ENCODE data around the gene CDHR3. TPM values are rescaled to one million over a fixed set of nuclear protein-coding genes. Genes with fewer than 3 reads are reported as not detected.
A peak's percentile ranks its signal among the peaks of the same experiment; 100 is the strongest.

The CDHR3 gene
- polyA plus RNA-seq, 4 donors, result 5.0 to 6.8 (median 6.0) TPM

DNA sequence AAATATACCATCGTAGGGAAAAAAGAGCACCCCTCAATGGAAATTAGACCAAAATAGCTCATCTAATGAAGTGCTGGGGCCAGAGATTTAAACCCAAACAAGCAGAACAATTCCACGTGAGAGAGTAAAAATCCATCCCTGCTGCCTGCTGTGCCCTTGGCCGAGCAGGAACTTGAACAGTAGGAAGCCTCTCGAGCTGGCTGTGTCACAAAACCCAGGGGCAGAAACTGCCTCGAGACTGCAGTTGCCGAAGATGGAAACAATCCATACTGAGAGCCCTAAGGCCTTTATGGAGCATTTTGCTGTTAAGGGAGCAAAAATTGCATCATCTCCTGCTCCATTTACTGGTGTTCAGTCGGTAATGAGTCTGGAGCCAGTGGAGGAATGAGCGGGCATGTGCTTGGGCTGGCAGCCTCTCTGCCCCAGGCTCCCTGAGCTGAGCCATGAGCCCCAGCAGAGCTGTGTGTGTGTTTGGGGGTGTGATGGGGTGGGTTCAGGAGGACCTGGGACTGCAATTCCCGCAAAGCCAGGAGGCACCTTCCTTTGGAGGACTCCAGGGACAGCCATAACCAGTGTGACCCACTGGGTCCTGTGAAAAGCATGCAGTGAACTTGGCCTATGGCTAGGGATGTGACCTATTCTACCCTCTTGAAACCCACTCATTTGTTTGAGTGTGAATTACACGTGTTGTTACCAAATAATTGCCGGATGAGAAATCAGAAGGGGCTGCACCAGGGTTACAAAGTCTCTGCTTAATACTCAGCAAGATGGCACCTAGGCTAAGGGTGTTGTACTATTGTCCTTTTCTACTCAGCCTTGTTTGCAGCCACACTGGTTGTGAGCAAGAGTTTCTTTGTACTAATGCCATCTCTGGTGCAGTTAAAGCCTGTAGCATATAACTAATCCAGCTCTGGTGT lies 58.3 kb downstream of the CDHR3 start:
- DNase-seq (ENCODE audit: low read depth in 4 of 4, low spot score in 3 of 4), result no peak

- no peak for DNase-seq (ENCODE audit: low read depth in 4 of 4, low spot score in 3 of 4)
These were observed 59.2 kb downstream of the CDHR3 start for GRCh38 chr7:106022193-106022821.

- DNase-seq (ENCODE audit: low read depth in 4 of 4, low spot score in 3 of 4), result no peak
These were observed 60.6 kb downstream of the CDHR3 start for GRCh38 chr7:106023369-106024322.

DNA sequence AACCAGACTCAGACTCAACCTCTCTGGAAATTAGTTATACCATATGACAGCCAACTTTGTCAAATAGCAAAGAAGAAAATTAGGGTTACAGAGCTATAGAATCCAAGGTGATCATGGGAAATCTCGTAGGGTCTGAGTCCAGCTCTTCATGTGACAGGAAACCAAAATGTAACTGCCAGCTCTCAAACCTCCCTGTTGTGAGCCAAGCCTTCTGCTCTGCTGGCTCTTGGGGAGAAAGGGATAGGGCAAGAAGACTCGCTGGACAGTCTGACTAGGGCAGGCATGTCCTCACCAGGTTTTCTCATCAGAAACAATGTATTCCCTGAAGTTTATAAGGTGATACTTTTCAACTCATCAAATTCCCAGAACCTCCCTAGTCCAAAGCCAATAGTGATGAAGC lies 63.0 kb downstream of the CDHR3 start:
- DNase-seq (ENCODE audit: low read depth in 4 of 4, low spot score in 3 of 4), result no peak

- no peak for DNase-seq (ENCODE audit: low read depth in 4 of 4, low spot score in 3 of 4)
These were observed 66.4 kb downstream of the CDHR3 start for GRCh38 chr7:106029451-106029850.

DNA sequence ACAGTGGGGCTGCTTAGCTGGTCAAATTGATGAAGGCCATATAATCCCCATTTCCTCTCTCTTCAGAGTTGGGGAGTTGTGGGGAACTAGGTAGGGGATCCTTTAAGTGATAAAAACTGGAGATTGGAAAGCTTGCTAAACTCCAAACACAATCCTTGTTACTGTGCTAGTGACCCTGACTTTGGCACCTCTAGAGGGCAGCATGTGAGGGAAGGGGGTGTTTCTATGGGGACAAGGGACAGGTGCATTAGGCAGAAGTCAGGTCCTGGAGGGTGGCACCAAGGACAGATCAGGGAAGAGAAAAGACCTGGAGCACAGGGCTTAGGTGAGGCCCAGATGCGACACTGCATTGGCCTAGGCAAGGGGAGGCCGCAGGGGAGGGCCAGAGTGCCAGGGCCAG lies 66.9 kb downstream of the CDHR3 start:
- DNase-seq (ENCODE audit: low read depth in 4 of 4, low spot score in 3 of 4), result no peak

GRCh38 chr7:106031300-106032035 lies 68.4 kb downstream of the CDHR3 start:
- DNase-seq (ENCODE audit: low read depth in 4 of 4, low spot score in 3 of 4), result no peak

DNA sequence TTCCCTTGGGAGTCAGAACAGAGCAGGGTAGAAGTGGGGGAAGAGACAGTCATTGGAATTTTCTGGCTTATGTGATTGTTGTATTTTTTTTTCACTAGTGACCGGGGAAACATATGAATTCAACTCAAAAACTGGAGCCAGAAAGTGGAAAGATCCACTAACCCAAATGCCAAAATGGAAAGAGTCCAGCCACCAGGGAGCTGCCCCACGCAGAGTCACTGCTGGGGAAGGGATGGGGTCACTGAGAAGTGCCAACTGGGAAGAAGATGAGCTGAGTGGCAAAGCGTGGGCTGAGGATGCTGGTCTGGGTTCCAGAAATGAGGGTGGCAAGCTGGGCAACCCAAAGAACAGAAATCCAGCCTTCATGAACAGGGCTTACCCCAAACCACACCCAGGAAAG lies 69.2 kb downstream of the CDHR3 start:
- no peak for DNase-seq (ENCODE audit: low read depth in 4 of 4, low spot score in 3 of 4)

GRCh38 chr7:106033735-106034134 lies 70.7 kb downstream of the CDHR3 start:
- no peak for DNase-seq (ENCODE audit: low read depth in 4 of 4, low spot score in 3 of 4)

DNA sequence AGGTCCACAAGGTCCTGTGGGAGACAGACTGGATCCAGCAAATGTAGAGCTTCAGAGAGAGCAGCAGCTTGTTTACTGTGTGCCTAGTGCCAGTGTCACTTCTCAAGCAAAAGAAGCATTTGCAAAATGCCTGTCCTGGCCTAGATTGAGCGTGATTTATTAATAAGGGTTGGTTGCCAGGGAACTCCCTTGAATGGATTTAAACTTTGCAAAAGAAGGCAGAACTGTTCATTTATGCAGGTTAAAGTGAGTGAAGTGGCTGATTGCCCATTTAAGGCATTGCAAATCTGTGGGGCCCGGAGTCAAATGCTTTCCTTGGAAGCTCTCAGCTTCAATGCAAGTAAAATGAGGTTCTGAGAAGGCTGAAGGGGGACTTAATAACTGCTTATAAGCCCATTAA lies 71.3 kb downstream of the CDHR3 start:
- DNase-seq (ENCODE audit: low read depth in 4 of 4, low spot score in 3 of 4), result no peak

GRCh38 chr7:106035568-106035967 lies 72.5 kb downstream of the CDHR3 start:
- no peak for DNase-seq (ENCODE audit: low read depth in 4 of 4, low spot score in 3 of 4)

GRCh38 chr7:106036004-106036403 lies 72.9 kb downstream of the CDHR3 start:
- no peak for DNase-seq (ENCODE audit: low read depth in 4 of 4, low spot score in 3 of 4)

DNA sequence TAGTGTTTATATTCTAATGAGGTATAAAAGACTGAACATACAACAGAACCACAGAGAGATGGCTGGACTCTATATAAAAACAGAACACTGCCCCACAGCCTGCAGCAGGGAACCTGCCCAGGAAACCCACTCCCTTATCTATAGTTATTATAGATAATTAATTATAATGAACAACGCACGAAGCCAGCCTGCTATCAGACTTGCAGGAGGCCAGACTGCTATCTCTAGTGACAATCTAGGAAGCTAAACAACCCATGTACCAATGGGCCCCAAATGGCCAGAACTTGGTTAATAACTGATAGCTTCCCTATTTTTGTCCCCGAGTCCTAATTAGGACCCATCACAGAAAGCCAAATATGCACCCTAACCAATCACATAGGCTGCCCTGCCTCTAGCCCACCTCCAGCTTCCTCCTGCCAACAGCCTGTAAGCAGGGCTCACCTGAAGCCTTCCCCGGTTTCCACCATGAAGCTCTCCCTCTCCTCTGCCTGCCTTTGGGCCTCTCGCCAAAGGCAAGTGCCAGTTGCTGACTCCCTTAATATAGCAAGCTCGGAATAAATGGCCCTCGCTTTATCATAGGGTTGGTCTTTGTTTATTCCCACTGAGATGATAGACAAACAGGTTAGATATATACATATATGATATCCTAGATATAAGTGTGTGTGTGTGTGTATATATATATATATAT lies 74.6 kb downstream of the CDHR3 start:
- no peak for DNase-seq (ENCODE audit: low read depth in 4 of 4, low spot score in 3 of 4)

DNA sequence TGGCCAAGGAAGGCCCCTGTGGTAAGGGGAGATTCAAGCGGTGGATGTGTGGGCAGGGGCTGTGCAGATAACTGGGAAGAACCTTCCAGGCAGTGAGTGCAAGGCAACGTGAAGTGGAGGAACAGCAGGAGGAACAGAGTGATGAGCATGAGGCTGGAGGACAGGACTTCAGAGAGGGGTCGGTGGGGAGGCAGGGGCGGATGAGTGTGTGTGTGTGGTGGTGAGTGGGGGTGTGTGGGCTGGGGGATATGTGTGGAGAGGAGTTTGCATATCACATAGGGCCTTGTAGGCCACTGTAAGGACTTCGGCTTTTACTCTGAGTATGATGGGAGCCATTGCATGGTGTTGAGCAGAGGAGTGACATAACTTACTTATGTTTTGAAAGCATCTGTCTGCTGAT lies 75.2 kb downstream of the CDHR3 start:
- no peak for DNase-seq (ENCODE audit: low read depth in 4 of 4, low spot score in 3 of 4)

DNA sequence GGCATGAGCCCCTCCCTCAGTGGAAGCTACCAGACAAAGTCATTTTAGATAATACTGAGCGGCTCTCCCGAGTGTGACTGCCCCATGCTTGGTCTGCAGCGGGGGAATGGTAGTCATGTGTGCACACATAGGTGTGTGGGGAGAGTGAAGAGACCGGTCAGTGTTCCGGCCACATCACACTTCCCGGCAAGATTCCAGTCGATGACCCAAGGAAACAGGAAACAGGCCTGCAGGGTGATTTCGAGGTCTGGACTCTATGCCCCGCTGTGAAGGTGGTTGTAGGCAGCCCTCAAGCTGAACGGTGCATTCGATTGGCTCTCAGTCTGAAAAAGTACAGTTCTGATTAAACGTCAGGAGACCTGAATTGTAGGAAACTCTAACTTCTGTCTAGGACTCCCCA lies 75.9 kb downstream of the CDHR3 start:
- DNase-seq (ENCODE audit: low read depth in 4 of 4, low spot score in 3 of 4), result no peak

DNA sequence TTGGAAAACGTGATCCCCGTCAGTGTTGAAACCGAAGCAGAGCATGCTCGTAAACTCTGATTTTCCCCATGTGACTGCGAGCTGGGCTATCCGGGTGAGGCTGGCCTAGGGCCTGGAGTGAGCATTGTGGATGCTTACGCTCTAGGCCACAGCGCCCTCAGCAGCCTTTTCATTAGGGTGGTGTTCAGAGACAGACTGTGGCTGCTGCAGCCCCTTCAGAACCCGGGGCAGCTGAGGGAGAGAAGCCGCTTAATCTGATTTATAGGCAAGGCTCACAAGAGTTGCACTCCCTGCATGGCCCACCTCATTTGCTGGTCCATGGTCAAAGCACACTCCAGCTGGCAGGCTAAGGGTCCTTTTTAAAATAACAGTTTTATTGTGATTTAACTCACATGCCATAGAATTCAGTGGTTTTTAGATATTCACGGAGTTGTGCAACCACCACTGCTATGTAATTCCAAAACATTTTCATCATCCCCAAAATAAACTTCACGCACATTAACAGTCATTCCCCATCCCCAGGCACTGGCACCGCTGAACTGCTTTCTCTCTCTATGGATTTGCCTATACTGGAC lies 76.5 kb downstream of the CDHR3 start:
- DNase-seq (ENCODE audit: low read depth in 4 of 4, low spot score in 3 of 4), result peak; percentile 52 to 74 (median 65)

GRCh38 chr7:106041140-106041717 lies 78.2 kb downstream of the CDHR3 start:
- DNase-seq (ENCODE audit: low read depth in 4 of 4, low spot score in 3 of 4), result no peak

DNA sequence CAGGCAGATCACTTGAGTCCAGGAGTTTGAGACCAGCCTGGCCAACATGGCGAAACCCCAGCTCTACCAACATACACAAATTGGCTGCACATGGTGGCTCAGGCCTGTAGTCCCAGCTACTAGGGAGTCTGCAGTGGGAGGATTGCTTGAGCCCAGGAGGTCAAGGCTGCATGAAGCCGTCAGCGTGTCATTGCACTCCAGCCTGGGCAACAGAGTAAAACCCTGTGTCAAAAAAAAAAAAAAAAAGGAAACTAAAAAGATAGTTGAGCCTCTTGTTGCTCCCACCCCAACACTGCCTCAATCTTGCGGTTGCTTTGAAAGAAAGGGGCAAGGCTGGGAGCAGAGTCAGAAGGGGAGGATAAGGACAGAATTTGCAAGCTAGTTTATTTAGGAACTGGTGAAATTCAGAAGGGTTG lies 79.1 kb downstream of the CDHR3 start:
- DNase-seq (ENCODE audit: low read depth in 4 of 4, low spot score in 3 of 4), result no peak

GRCh38 chr7:106045139-106045538 lies 82.1 kb downstream of the CDHR3 start:
- DNase-seq (ENCODE audit: low read depth in 4 of 4, low spot score in 3 of 4), result no peak

All from right renal pelvis (tissue), 4 donors.